HG03558 (cell line): Measurements from ENCODE around the gene PPP1R13B.

Experiments
- ATAC-seq: cut with Tn5 transposase; IDR thresholded peaks from one replicate; pipeline ENCODE4 v1.9.1; 2021; ENCODE audit warnings: moderate number of reproducible peaks; ENCODE audit not compliant: unreplicated experiment; ENCODE audit errors: extremely low read depth

PPP1R13B gene

GRCh38 chr14:103839579-103839978 is 7.8 kb downstream of the PPP1R13B start:
- ATAC-seq: no peak

DNA sequence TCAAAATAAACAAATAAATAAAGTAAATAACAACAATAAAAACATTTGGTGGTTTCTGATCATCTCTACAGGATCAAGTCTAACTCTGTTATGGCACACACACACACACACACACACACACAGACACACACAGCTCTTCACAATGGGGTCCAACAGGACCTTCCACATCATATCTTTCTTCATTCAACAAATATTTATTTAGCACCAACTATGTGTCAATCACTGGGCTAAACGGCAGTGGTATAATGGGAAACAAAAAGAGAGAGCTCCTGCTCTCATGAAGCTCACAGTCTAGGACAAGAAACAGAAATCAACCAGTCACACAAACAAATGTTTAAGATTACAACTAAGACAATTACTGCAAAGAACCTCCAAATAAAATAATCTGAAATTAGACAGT is 9.3 kb downstream of the PPP1R13B start:
- no peak for ATAC-seq

DNA sequence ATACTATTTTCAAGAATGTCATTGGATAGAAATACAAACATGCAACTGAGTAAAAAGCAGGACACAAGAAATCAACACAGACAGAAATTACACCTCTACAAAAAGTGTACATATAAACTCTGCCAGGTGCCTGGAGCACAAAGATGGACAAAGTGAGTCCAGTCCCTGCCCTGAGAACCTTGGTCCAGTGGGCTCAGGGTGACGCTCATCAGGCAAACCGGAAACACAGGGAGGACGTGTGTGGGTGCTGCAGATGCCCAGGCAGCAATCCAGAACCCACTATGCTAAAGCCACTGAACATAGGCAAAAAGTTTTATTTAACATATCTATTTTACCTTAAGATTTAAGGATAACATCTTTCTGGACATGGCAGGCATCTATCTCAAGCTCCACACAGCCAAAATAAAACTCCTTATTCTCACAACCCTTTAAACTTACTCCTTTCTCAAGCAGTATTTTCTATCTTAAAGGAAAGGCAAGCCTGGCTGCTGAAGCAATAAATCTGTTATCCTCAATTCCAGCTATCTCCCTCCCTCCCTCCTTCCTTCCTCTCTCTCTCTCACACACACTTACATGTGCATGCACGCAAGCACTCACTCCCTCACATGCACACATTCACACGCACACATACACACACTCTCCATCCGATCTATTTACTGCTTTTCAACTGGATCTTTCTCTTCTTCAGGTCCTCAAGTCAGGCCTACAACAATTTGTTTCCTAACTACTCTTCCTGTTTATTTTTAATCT is 10.2 kb downstream of the PPP1R13B start:
- ATAC-seq: no peak

- no peak for ATAC-seq
Measured at GRCh38 chr14:103834956-103835355, 12.4 kb downstream of the PPP1R13B start.

- no peak for ATAC-seq
Measured at GRCh38 chr14:103833711-103834110, 13.7 kb downstream of the PPP1R13B start.

DNA sequence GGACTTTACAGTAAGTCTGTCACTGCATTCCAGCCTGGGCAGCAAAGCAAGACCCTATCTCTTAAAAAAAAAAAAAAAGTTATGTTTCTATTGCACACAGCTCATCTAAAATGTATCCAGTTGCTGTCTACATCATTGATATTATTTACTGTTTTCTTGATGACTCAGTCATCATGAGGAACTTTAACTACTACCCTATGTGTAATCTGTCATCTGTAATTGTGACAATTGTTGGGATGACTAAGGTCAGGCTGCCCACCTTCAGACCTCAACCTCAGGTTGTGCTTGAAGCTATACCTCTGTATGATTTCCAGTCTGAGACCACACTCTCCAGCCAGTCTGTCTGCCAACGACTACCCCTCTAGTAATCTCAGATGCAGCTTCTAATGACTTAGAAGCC is 15.3 kb downstream of the PPP1R13B start:
- no peak for ATAC-seq

- ATAC-seq: no peak
Measured at GRCh38 chr14:103830511-103831270, 16.7 kb downstream of the PPP1R13B start.

- ATAC-seq: no peak
Measured at GRCh38 chr14:103828315-103828967, 18.9 kb downstream of the PPP1R13B start.

DNA sequence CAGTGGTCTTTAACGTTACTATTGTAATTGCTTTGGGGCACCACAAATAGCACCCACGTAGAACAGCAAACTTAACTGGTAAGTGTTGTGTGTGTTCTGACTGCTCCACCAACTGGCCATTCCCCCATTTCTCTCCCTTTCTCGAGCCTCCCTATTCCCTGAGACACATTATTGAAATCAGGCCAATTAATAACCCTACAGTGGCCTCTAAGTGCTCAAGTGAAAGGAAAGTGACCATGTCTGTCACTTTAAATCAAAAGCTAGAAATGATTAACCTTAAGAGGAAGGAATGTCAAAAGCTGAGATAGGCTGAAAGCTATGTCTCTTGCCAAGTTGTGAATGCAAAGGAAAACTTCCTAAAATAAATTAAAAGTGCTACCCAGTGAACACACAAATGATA is 22.3 kb downstream of the PPP1R13B start:
- ATAC-seq: no peak

- no peak for ATAC-seq
Measured at GRCh38 chr14:103820908-103821307, 26.5 kb downstream of the PPP1R13B start.

GRCh38 chr14:103820382-103820781 is 27.0 kb downstream of the PPP1R13B start:
- ATAC-seq: no peak

GRCh38 chr14:103819503-103820307 is 27.7 kb downstream of the PPP1R13B start:
- no peak for ATAC-seq

DNA sequence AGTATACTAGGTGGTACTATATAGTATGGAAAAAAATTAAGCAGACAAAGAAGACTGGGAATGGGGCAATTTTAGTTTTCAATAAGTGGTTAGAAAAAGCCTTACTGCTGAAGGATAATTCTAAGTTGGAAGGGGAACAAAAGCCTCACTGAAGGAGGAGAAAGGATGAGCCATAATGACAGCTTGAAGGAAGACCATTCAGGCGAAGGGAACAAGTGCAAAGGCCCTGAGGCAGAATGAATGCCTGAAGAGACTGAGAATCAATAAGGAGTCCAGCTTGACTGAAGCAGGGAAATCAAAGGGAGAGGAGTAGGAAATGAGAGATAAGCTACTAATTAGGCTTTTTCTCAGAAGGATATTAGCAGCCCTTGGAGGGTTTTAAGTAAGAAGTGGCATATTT is 28.5 kb downstream of the PPP1R13B start:
- ATAC-seq: no peak

DNA sequence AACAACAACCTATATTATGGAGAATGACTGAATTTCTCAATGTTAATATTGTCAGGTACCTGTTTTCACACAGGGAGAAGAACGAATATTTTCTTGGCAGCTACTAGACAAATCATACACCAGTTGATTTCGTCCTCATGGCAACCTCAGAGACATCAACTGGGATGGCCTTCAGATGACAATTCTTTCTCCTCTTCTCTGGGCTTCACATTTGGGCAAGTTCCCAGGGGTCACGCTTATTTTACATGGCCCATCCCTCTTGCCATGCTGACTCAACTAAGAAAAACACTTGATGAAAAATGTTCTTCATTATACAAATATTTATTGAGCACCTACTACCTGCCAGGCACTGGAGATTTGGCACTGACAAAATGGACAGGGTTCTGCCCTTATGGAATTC is 29.0 kb downstream of the PPP1R13B start:
- ATAC-seq: no peak

DNA sequence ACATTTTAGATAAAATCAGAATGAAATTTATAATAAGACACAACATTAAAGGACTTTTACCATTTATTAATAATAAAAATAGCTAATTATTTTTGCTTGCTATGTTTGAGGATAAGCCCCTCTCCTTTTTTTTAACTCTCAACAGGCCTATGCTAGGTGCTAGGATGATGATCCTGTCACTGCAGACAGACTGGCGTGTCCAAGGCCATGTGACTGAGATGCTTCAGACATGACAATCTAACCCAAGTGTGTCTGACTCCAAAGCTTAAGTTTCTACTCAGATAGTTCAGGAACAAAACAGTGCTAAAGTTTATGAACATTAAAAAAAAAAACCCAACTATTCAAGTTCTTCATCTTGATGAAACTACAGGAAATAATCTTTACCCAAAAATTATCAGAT is 29.8 kb downstream of the PPP1R13B start:
- no peak for ATAC-seq

DNA sequence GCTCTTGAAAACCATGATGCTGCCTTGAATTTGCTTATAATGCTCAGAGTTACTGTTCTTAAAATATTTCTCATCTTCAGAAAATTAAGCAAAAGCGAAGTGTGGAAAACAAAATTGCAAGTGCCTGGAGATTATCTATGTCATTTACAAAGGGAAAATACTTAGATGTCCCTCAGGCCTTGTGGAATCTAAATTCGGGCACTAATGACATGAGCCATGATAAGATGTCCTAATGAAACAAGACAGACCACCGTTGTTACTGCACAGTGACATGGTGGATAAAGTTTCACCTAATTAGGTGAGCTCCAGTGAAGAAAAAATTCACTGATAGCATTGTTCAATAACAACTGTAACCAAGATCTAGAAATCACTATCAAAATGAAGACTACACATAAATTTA is 30.4 kb downstream of the PPP1R13B start:
- no peak for ATAC-seq

- no peak for ATAC-seq
Measured at GRCh38 chr14:103815253-103815652, 32.1 kb downstream of the PPP1R13B start.

DNA sequence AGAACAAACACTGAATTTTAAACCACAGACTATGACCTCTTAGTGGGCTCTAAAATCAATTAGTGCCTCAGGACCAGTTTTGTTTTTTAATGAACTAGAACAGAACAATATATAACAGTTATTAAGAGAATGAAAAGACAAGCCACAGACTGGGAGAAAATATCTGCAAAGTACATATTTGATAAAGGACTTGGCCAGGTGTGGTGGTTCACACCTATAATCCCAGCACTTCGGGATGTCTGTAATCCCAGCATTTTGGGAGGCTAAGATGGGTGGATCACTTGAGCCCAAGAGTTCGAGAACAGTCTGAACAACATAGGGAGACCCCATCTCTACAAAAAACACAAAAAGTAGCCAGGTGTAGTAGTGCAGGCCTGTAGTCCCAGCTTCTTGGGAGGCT is 36.2 kb downstream of the PPP1R13B start:
- ATAC-seq: no peak

DNA sequence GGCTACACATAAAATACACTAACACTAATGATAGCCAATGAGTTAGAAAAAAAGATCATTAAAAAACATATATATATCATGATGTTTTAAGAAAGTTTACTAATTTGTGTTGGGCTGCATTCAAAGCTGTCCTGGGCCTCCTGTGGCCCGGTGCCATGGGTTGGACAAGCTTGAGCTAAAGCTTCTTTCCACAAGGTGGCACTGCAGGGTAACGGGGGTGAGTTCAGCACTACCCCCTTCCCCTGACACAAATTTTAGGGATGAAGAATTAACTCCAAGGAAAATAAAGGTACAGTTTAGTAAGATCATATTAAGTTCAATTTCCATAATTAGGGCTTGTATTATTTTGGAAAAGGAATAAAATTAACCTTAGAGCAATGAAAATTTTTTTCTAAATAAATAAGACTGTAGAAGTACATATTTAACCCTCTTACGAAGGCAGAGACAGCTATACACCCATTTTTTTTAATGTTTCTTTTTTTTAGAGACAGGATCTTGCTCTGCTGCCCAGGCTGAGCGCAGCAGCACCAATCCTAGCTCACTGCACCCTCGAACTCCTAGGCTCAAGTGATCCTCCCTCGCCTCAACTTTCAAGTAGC is 38.9 kb downstream of the PPP1R13B start:
- ATAC-seq: no peak

DNA sequence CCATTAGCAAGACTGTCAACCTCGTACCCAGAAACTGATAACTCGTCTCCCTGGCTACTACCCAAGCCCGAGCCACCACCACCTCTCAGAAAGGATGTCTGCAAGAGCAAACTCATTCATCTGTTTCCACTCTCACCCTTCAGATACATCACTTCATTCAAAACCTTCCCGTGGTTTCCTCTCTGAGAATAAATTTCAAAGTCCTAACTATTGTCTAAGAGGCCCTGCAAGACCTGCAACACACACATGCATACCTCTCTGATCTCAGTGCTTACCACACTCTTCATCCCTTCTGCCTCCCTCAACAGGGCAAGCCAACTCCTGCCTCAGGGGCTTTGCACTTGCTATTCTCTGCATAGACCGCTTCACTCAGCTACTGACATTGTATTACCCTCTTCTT is 40.6 kb downstream of the PPP1R13B start:
- no peak for ATAC-seq
